Hematopoietic multipotent progenitor cell treated with erythropoietin and hydrocortisone succinate and interleukin-3 and kit ligand, for 15 days (in vitro differentiated cells): Measurements from ENCODE around the gene NR4A1.

Experiments
- DNase-seq: peaks from one replicate; pipeline ENCODE4 v3.0.0-alpha.2; 2015; ENCODE audit warnings: low spot score

NR4A1 gene

DNA sequence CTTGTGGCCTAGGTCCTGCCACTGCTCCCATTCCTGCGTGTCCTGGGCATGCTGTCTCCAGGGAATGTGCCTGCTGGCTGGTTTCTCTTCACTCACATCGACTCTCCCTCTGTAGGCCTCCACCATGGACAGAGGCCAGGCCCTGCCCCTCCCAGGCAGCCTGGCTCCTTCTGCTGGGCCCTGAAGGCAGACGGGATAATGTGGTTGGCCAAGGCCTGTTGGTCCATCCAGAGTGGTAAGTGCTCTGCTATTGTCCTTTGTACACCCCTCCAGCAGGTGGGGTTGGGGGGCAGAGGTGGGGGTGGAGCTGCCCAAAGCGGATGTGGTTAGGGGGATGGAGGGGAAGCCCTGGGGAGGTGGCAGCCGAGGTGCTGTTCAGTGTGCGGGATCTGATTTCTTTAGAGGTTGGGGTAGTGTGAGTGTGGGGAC lies 9.5 kb upstream of the NR4A1 start:
- no peak for DNase-seq

DNA sequence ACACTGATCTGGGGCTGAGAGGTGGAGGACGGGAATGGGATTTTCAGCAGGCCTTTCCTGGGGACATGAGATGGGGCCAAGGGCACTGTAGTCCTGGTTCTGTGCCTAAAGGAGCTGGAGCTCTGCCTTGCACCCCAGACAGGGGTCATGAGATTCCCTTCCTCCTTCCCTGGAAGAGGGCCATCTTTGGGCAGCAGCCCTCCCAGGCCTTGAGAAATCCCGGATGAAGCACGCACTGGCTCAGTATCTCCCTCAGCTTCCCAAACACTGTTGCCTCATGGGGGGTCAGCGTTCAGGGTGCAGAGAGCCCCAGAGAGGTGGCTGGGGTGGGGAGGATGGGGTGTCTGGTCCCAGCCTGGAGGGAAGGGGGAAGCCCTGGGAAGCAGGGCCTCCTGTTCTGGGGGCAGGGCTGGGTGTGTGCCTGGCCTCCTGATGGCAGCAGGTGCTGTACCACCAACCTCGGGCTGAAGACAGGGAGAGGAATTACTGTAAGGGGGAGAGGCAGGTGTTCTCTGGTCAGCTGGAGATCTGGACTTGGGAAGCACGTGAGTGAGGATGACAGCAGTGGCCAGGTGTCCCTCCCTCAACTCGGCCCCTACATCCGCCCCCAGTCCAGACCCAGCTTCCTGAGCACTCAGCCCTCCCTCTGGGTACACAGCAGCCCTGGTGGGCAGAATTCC lies 8.4 kb upstream of the NR4A1 start:
- no peak for DNase-seq

DNA sequence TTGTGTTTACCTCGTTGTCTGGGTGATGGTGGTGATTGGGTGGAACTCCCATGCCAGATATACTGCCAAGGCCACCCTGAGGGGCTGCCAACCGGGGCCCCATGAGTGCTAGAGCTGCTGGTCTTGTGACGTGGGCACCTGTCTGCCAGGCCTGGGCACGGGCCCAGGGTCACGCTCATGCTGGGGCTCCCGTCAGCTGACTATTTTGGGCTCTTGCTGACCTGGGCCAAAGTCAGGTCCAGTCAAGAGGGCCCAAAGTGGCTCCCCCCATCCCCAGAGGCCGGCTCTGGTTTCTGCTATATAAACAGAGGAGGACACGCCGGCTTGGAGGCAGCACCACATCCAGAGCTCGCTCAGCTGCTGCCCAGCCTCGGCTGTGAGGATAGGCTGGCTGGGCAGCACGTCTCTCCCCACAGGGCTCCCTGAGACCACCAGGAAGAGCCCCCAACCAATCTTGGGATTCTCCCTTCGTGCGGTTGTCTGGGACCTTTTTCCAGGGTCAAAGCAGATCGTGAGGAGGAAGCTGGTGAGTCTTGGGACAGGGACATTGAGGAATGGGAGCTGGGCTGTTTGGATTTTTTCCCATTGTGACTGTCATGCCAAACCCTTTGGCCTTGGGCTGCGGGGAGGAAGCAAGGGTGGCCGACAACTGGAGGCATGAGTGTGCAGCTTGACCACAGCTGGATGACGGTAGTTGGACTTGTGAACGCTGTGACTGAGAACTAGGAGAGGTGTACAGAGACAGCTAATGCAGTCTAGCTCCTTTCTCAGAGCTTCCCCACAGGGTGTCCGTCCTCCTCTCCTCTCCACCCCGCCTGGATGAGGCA lies 7.6 kb upstream of the NR4A1 start:
- DNase-seq, result no peak

DNA sequence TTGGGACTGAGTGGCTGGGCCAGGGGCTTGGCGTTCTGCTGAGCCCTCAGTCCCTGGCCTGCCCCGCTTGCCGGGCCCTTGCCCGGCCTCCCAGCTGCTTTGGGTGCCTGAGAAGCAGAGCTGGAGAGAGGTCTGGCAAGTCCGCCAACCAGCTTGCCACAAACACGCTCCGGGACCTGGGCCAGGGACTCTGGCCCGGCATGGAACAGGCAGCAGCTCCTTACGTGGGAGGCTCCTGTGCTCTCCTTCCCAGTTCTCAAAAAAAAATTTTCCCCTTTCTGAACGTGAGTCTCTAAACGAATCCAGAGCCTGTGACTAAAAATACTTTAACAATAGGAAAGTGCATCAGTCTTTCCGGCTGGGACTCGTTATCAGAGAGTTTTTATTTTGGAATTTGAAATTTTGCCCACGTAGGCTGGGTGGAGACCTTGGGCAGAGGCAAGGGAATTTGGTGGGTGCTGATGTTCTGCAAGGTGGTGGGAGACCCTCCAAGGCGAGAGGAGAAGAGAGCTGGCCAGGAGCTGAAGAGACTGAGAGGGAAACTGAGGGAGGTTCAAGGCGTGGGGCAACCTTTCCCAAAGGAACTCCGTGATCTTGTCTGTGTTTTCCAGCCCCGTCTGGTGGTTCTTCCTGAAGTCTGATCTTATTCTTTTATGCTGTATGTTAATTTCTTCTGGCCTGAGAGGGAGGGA lies 6.8 kb upstream of the NR4A1 start:
- DNase-seq, result no peak

DNA sequence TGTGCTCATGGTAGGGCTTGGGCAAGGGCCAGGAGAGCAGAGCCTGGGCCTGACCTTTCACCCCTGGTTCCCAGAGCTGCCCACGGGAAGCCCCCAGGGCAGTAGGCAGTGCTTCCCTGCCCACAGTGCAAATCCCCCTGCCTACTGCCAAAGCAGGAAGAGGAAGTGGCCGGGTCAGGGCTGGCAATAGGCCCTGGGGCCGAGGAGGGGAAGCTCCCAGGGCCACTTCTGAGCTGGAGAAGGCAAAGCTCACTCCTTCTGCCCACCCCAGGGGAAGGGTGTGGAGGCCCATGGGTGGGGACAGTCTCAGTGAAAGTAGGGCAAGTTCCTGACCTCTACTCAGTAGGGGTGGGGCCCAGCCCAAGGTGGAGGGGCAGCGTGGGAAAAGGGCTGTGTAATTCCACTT lies 5.4 kb upstream of the NR4A1 start:
- no peak for DNase-seq

DNA sequence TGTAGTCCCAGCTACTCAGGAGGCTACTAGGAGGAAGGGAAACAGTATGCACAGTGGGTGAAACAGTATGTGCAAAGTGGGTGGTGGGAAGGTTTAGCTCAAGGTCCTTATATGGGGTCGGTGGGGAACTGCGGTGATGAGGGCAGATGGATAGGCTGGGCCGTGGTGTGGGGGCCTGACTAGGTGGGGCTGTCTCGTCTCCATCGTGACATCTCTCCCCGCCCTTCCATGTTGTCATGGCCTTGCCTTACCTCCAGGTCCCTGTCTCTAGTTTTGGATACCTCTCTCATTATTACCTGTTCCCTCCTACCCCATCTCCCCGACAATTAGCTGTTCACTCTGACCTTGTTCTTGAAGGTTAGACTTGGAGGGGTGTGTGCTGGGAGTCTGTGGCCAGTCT lies 4.4 kb upstream of the NR4A1 start:
- no peak for DNase-seq

DNA sequence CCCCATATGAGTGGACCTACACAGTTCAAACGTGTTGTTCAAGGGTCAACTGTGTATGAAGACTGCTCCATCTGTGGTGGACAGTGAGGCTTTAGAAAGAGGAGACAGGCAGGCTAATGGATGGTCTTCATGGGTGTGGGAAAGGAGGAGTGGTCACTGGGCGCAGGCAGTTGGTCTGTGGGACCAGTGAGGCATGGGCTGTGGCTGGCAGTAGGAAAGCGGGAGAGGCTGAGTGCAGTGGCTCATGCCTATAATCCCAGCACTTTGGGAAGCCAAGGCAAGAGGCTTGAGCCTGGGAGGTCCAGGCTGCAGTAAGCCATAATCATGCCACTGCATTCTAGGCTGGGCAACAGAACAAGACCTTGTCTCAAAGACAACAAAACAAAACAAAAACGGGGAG lies 2.0 kb upstream of the NR4A1 start:
- no peak for DNase-seq

DNA sequence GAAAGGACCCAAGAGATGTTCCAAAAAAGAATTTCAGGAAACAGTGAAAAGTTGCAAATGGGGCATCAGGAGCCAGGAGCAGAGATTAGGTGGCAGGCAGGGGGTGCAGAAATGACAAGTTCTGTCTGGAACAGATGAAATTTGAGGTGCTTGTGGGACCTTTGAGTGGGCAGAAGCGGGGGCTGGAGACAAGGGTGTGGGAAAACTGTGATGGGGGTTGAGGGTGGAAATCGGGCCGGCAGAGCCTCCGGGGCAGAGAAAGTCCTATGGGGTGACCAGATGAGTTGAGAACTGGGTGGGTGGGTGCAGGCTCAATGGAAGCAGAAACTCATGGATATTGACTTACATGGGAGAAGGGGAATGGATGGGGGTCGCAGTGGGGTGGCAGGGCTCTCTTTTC lies 1.6 kb upstream of the NR4A1 start:
- DNase-seq, result no peak

DNA sequence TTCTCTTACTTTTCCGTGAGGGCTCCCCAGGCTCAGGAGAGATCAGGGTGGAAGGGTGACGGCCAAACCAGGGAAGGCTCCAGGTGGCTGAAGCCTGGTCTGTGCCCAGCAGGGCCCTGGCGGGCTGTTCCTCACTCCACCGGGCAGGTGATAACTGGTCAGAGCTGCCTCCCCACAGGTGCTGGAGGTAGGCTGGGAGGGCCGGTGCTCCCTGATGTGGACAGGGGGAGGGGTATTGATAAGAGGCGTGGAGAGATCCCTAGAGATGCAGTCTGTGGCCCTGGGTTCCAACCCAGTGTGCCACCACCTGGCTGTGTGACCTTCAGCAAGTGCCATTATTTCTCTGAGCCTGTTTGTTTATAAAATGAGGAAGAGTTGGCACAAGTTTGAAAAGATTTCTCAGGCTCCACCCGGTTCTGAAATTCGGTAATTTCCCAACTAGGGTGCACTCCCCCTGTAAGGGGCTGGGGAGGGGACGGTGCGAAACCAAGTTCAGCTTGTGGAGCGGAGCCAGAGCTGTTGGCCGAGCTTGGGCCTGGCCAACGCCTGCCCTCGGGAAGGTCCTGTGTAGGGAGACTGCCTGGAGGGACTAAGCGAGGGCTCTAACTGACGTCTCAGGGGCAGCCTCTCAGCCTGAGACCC lies 1.0 kb upstream of the NR4A1 start:
- no peak for DNase-seq

DNA sequence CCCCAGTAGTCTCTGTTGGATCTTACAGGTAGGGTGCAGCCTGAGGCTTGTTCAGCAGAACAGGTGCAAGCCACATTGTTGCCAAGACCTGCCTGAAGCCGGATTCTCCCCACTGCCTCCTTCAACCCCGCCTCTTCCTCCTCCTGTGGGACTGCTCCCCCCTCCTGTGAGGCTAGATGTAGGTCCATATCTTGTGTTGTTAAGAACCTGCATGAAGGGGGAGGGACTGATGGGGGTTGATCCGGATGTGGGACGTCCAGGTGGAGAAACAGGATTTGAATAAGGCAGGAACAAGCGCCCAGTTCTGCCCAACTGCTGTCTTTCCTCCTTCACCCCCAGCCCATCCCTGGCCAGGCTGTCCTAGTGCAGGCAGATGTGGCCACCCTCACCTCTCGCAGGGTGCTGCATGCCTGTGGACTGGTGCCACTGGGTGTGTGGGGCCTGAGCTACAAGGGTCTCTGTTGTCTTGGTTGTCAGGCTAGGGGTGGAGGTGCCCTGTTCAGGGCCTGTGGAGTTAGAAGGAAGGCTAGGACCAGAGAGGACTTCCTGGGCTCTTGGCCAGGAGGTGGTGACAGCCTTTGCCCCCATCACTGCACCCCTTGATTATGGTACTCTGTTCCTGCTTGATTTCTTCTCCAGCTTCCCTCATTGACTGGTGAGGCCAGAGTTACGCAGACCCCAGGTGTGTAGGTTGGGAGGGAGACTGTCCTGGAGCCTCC lies 1.4 kb downstream of the NR4A1 start:
- DNase-seq, result no peak

DNA sequence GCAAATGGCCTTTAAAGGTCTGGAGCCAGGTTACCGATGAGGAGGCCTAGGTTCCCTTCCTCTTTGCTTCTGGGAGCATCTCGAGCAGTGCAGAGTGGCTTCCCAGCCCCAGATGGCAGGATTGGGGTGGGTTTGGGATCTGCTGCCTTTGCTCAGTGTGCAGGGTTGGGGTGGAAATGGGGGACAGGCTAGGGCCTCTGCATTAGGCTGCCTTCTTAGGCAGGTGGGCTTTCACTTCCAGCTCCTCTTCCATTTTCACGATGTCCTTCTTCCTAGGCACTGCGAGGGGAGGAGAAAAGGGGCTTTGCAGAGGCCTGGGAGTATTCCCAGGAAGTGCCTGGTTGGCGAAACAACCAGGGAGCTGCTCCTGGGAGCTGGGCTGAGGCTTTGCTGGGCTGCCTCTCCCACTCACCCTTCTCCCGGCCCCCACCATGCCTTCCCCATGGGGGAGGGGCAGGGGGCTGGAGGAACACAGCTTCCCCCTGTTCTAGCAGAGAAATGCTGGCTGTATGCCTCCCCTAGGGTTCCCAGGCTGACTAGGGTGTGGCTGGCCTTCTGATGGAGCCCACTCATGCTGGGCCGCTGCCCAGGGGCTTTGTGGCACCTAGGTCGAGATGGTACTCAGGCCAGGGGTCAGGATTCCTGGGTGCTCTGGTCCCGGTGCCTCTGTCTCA lies 2.4 kb downstream of the NR4A1 start:
- DNase-seq, result no peak

DNA sequence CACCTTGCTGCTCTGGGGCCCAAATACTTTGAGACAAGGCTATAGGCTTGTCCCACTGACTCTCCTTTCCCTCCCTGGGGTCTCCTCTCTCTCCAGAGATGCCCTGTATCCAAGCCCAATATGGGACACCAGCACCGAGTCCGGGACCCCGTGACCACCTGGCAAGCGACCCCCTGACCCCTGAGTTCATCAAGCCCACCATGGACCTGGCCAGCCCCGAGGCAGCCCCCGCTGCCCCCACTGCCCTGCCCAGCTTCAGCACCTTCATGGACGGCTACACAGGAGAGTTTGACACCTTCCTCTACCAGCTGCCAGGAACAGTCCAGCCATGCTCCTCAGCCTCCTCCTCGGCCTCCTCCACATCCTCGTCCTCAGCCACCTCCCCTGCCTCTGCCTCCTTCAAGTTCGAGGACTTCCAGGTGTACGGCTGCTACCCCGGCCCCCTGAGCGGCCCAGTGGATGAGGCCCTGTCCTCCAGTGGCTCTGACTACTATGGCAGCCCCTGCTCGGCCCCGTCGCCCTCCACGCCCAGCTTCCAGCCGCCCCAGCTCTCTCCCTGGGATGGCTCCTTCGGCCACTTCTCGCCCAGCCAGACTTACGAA lies 3.1 kb downstream of the NR4A1 start:
- no peak for DNase-seq

DNA sequence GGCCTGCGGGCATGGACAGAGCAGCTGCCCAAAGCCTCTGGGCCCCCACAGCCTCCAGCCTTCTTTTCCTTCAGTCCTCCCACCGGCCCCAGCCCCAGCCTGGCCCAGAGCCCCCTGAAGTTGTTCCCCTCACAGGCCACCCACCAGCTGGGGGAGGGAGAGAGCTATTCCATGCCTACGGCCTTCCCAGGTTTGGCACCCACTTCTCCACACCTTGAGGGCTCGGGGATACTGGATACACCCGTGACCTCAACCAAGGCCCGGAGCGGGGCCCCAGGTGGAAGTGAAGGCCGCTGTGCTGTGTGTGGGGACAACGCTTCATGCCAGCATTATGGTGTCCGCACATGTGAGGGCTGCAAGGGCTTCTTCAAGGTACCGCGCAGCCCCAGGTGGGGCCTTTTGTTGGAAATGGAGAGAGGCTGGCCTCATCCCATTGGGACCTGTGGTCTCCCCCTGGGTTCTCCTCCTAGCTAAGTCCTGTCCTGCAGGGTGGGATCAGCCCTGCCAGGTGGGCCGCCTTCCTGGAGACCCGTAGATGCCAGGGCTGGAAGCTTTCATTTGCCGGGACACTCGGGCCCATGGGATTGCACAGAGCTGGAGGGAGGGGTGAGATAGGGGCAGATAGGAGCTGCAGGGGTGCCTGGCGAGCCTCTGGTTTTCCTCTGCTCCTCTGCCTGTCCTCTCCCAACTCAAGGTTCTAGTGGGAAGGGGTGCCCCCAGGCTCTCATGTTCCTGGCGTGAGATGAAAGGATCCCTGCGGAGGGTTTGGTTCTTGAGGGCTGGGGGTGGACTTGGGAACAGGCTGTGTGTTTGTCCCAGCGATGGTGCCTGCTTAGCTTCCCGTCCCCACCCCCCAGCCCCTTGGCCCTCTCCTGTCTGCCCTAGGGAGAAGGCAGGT lies 3.8 kb downstream of the NR4A1 start:
- no peak for DNase-seq

DNA sequence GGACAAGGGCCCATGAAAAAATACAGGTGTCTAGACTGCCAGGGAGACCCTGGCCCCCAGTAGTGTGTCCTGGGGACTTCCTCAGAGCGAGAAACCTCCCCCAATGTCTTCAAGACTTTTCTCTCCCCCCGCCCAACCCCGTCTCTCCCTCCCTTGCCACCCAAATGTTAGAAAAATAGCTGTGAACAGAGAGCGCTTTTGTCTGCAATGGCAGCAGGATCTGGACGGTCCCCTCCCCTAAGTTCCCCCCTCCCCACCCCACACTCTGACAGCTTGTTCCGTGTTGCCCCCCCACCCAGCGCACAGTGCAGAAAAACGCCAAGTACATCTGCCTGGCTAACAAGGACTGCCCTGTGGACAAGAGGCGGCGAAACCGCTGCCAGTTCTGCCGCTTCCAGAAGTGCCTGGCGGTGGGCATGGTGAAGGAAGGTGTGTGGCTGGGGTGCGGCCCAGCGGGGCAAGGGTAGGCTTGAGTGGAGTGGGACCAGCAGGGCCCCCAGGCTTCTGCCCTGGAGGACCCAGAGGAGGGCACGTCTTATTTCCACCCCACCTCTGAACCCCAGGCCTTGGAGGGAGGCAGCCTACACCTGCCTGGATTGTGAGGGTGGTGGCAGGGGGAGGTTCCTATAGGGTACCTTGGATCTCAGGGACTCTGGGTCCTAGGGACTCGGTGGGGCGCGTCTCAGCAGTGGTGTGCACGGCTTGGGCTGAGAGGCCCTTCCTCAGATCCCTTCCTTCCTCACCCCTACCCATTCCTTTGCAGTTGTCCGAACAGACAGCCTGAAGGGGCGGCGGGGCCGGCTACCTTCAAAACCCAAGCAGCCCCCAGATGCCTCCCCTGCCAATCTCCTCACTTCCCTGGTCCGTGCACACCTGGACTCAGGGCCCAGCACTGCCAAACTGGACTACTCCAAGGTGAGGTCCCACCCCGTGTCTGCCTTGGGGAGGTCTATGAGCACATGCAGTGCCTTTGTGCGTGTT lies 4.8 kb downstream of the NR4A1 start:
- DNase-seq, result no peak

DNA sequence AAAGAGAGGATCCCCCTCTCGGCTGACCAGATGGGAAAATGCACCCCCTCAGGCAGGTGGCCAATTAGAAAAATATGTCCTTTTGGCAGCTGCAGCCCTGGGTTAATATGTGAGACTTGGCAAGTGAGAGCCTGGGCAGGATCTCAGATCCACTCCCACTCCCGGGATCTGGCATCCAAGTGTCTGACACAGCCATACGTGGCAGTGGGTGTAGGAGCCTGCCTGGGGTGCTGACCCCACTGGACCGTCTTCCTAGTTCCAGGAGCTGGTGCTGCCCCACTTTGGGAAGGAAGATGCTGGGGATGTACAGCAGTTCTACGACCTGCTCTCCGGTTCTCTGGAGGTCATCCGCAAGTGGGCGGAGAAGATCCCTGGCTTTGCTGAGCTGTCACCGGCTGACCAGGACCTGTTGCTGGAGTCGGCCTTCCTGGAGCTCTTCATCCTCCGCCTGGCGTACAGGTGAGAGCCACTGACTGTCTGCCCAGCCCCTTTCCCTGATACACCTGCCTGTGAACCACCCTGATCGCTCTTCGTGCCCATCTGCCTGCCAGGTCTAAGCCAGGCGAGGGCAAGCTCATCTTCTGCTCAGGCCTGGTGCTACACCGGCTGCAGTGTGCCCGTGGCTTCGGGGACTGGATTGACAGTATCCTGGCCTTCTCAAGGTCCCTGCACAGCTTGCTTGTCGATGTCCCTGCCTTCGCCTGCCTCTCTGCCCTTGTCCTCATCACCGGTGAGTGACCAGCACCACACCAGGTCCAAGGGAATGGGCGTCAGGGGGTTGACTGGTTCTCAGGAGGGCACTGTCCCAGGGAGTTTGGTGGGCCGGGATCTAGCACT lies 5.8 kb downstream of the NR4A1 start:
- DNase-seq, result no peak

DNA sequence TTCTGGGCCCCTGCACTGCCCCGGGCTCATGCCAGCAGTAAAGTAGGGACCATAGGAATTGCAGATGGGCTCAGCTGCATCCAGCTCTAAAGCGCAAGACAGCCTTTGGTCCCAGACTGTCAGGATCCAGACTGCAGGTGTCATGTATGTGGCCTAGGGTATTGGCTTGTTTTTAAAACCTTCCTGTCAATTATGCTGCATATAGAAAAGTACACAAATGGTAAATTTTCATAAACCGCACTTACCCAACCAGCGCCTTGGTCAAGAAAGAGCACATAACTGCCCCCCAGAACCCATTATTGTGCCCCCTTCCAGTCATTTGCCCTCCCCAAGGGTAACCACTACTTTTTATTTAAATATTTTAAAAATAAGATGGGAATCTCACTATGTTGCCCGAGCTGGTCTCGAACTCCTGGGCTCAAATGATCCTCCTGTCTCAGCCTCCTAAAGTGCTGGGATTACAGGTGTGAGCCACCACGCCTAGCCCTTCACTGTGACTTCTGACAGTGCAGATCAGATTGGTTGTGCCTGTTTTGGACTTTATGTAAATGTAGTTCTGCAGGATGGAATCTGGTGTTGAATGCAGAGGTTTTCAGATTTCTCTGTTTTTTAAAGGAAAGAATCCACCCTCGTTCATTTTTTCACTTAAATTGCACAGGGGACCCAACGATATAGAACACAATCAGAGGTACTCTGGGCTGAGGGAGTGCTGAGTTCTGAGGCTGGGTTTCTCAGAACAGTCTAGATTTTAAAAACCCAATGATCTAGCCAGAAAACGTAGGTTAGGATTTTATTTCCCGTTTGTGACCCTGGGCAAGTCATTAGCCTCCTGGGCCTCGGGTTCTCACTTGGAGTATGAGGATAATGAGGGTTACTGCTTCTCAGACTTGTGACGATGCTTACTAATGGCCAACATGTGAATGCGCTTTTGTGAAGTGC lies 6.7 kb downstream of the NR4A1 start:
- DNase-seq, result no peak
